ENCODE results near the gene USP47.

Gene USP47

GRCh38 chr11:11979488-11980117, 137.8 kb downstream of the USP47 start:
- Histone ChIP-seq H3K27ac (no peak overlapping the region), H3K27me3 (ENCODE audit: insufficient read depth, low read depth, severe bottlenecking) (no peaks in the 10 kb centered on the region), H3K4me3 (ENCODE audit: low read depth, low read length) (no peak overlapping the region), H3K36me3 (no peaks in the 10 kb centered on the region), H3K9me3 (ENCODE audit: severe bottlenecking) (no peaks in the 10 kb centered on the region)
- no peak for DNase-seq
- TF ChIP-seq CTCF (IDR thresholded peaks at IDR 0.05; ENCODE audit: low read depth, low read length): no peak

GRCh38 chr11:11980200-11980599, 138.4 kb downstream of the USP47 start:
- Histone ChIP-seq H3K27me3 (ENCODE audit: insufficient read depth, low read depth, severe bottlenecking) (no peaks in the 10 kb centered on the region), H3K27ac (no peak overlapping the region), H3K9me3 (ENCODE audit: severe bottlenecking) (no peaks in the 10 kb centered on the region), H3K4me3 (ENCODE audit: low read depth, low read length) (no peak overlapping the region), H3K36me3 (no peaks in the 10 kb centered on the region)
- no peak for DNase-seq
- no peak for TF ChIP-seq CTCF (IDR thresholded peaks at IDR 0.05; ENCODE audit: low read depth, low read length)

GRCh38 chr11:11980841-11981308, 139.1 kb downstream of the USP47 start:
- Histone ChIP-seq H3K27ac (no peak overlapping the region), H3K4me3 (ENCODE audit: low read depth, low read length) (no peak overlapping the region), H3K9me3 (ENCODE audit: severe bottlenecking) (no peaks in the 10 kb centered on the region), H3K36me3 (no peaks in the 10 kb centered on the region), H3K27me3 (ENCODE audit: insufficient read depth, low read depth, severe bottlenecking) (no peaks in the 10 kb centered on the region)
- no peak for TF ChIP-seq CTCF (IDR thresholded peaks at IDR 0.05; ENCODE audit: low read depth, low read length)
- DNase-seq: no peak

GRCh38 chr11:11981364-11981763, 139.6 kb downstream of the USP47 start:
- DNase-seq: no peak
- no peak overlapping the region for H3K27ac ChIP-seq
- H3K9me3 ChIP-seq (ENCODE audit: severe bottlenecking): no peaks in the 10 kb centered on the region
- H3K4me3 ChIP-seq (ENCODE audit: low read depth, low read length): no peak overlapping the region
- H3K27me3 ChIP-seq (ENCODE audit: insufficient read depth, low read depth, severe bottlenecking): no peaks in the 10 kb centered on the region
- H3K36me3 ChIP-seq: no peaks in the 10 kb centered on the region
- TF ChIP-seq CTCF (IDR thresholded peaks at IDR 0.05; ENCODE audit: low read depth, low read length): no peak

- Histone ChIP-seq H3K27me3 (ENCODE audit: insufficient read depth, low read depth, severe bottlenecking) (no peaks in the 10 kb centered on the region), H3K4me3 (ENCODE audit: low read depth, low read length) (no peak overlapping the region), H3K9me3 (ENCODE audit: severe bottlenecking) (no peaks in the 10 kb centered on the region), H3K27ac (no peak overlapping the region), H3K36me3 (no peaks in the 10 kb centered on the region)
- no peak for TF ChIP-seq CTCF (IDR thresholded peaks at IDR 0.05; ENCODE audit: low read depth, low read length)
- no peak for DNase-seq
Observed at GRCh38 chr11:11981840-11982239, 140.1 kb downstream of the USP47 start.

GRCh38 chr11:11982461-11982860, 140.7 kb downstream of the USP47 start:
- H3K36me3 ChIP-seq: no peaks in the 10 kb centered on the region
- H3K9me3 ChIP-seq (ENCODE audit: severe bottlenecking): no peaks in the 10 kb centered on the region
- no peak for TF ChIP-seq CTCF (IDR thresholded peaks at IDR 0.05; ENCODE audit: low read depth, low read length)
- no peak overlapping the region for H3K27ac ChIP-seq
- no peak for DNase-seq
- H3K4me3 ChIP-seq (ENCODE audit: low read depth, low read length): no peak overlapping the region
- no peaks in the 10 kb centered on the region for H3K27me3 ChIP-seq (ENCODE audit: insufficient read depth, low read depth, severe bottlenecking)

Measured in WERI-Rb-1 (cell line).